D341Med (cell line): ENCODE measurements around the gene SLC25A13.

Experiments used
- DNase-seq: peaks from one replicate; pipeline ENCODE4 v3.0.0; 2012; ENCODE audit warnings: low spot score

The SLC25A13 gene

GRCh38 chr7:96202102-96202501, 119.8 kb downstream of the SLC25A13 start:
- DNase-seq = no peak

GRCh38 chr7:96200740-96201139, 121.2 kb downstream of the SLC25A13 start:
- no peak for DNase-seq

DNA sequence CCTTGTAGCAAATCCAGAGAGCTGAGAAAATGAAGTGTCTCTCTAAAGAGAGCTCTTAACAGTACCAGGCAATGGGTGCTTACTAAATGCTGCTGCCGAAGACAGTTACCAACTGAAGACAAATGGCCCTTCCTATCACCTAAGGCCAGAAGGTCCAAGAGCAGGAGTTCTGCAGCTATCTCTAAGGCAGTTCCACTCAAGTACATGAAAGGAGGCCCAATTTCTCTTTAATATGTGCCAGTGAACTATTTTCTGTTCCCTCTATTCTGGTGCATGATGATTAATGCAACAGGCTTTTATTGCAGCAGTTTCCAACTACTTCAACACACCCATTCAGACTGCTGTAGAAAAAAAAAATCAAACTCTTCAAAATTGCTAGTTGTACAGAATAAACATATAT, 122.5 kb downstream of the SLC25A13 start:
- DNase-seq = no peak

DNA sequence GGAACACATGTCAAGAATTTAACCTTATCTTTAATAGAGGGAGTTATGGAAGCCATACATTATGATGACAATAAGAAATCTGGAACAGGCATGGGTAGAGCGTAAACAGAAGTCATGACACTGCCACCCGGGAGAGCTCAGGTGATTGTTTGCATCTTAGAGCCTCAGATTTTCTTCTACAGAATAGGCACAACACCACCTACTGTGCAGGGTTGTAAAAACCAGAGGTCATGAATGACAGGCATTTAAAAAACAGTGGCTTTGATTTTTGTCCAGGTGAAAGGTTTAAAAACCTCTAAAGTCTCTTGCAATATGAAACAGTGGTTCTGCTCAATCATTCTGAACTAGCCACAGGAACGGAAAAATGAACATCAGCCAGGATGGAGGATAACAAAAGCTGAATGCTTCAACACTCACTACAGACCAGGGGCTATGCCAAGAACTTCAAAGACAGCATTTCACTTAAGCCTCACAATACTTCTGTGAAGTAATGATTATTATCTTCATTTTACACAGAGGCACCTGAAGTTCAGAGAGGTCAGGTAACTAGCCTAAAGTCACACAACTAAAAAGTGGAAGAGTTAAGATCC, 123.8 kb downstream of the SLC25A13 start:
- DNase-seq = no peak

DNA sequence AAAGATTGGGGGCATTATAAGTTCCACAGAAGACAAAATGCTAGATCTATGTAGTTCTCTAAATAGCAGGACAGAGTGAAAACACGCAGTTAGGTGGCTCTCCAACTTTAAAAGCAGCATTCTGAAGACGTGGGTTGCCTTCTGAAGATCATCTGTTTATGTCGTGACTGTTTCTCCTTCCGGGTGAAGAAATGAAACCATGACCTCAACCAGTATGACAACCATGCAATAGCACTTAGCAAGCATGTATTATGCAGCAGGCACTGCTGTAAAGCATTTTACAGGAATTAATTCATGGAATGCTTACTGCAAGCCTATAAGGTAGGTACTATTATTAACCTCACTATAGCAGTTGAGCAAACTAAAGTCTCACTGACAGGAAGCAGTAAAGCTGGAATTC, 125.2 kb downstream of the SLC25A13 start:
- no peak for DNase-seq

DNA sequence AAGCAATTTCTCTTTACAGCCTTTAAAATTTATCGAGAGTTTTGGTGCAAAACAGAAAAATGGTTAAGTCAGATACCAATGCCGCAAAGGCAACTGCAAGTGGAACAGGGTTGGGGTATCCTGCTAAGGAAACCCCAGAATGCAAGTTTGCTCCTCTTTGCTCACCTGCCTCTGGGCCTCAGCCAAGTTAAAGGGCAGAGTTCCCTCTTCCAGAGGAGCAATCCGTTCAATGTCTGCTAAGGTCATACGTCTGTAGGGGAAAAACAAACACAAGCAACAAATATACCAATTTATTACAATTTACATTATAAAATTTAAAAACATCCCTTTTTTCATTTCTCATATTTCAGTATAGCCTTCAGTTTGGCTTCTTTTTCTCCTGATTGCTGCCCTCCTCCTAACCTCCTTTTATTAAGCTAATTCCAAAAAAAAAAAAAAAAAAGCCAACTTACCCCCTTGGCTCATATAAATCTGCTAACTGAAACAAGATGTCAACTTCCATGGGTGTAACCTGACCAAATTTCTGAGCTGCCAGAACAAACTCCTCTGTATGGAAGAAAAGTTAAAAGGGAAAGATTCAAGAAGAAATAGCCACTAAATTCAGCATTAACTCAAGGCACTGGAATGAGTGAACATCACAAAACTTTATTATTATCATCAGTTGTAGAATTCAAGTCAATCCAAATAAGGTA, 132.6 kb downstream of the SLC25A13 start:
- DNase-seq = no peak

- no peak for DNase-seq
Observed at GRCh38 chr7:96188591-96188991, 133.3 kb downstream of the SLC25A13 start.

DNA sequence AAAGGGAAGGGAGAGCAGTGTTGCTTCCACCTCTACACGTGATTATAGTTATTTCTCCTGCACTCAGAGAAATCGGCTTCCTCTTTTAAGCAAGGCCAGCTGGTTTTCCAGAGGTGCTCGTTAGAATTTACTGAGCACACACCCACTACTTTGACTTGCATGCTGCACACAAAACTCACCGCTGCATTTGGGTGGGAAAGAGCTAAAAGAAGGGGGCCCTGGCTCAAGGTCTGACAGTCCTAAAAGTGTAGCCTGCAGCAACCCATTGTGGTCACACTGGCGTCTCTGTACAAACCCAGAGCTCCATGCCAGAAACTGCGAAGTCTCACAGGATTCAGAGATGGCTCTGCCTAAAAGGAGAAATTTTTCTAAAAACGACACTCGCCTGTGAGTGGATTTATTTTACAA, 133.7 kb downstream of the SLC25A13 start:
- no peak for DNase-seq

DNA sequence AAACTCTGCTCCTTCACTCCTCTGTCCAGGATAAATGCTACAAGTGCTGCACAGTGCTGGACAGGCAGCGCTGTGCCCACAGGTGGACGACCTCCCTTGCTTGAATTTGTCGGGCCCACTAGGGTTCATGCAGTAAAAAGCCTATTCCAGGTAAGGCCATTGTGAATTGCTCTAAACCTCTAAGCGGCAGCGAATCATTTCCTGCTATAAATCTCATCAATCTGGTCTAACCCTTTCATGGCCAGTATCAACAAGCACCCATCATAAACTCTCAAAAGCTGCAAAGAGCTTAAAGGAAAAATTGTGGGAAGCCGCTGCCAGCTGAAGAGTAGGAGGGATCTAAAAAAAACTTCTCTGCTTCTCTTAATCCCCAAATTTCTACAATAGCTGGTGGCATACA, 134.2 kb downstream of the SLC25A13 start:
- no peak for DNase-seq

- DNase-seq = no peak
Observed at GRCh38 chr7:96184783-96185182, 137.1 kb downstream of the SLC25A13 start.

DNA sequence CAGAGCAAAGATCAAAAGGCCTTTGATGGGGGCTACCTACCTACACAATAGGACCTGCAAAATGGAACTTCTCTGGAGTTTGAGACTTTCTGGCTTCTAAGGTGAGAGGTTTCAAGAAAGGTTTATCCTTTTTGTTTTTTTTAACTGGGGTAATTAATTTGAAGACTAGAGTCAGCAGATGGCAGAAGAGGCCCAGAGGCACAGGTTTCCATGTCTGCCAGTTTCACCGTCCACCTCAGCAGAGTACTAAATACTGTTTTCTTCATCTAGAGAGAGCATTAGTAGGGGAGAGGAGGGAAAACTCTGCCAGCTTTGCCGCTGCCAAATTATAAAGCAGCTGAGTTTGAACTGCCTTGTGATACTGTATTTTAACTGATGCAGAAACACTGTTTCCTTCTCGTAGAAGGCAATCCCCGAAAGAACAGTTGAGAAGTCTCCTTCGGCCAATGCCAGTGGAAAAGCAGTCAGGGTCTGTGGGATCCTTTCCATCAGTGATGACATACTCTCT, 138.7 kb downstream of the SLC25A13 start:
- no peak for DNase-seq

DNA sequence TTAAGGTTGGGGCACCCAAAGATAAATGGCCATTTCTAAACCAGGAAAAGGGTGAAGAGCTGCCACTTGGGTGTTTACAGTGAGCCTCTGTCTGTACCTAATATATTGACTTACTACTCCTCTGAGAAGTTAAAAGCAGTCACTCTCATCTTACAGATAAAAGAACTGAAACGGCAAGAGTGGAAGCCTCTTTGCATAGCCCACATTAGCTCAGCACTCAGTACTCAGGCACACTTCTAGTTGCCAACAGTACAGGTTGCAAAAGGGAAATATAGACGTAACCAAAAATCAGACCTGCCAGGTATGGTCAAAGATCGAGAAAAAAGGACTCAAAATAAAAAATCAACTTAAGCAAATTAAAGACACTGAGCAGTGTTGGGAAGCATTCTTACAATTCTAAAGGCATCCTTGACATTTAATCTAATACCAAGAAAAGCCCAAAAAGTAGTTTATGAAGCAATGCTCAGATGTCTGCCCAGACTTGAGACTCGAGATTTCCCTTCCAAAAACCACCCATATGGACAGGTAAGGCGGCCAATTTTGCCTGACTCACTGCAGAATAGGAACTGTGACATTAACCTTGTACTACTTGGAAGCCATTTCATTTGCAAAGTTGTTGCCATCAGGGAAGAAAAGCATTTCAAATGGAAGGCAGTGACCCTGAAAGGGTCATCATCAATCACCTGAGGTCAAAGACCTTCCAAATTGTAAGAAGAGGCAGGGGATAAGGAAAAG, 139.3 kb downstream of the SLC25A13 start:
- DNase-seq = no peak

DNA sequence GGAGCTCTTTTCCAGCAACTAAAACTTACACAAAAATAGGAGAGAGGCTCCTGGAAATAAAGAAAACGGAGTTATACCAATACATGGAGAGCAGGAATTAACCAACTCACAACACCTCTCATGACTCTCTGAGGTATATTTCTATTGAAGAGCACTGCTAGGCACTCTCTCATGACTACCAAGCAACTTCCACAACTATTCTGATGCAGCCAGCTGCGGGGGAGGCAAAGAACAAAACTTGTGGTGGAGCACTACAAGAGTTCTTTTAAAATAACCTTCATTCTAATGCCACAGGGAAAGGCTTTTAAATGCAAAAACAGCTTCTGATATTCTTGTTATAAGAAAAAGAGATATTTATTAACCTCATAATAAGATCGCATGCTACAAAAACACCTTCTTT, 140.7 kb downstream of the SLC25A13 start:
- no peak for DNase-seq

DNA sequence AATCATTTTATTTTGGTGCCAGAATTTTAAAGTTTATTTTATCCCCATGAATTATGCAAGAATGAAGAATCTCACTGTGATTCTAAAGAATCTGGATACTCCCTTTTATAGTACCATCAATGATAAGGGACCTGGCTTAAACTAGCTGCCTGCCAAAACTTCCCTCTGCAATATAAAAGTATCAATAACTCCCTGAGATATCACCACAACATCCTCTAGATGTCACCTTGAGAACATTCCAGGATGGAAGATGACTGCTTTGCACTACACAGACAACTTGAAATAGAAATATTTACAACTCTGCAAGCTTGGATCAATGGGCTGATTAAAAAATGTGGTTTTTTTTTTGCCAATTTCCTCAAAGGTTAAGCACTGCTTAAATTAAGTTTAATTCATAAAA, 142.1 kb downstream of the SLC25A13 start:
- no peak for DNase-seq

DNA sequence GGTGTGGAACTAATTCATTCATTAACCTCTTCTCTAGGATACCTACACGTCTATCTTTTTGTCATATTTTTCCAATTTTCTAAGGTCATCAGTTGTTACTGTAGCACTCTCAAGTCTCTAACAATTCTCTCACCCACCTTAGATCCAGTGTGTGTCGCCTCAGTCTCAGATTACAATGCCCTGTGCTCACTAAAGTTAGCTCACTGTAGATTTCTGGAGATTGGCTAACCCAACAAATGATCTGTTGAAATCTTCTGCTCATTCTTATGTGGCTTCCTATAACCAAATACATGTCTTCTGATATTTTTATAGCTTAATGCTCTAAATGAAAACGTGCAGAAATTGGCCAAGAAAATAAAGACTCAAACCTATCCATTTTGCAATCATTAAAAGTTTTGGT, 142.6 kb downstream of the SLC25A13 start:
- DNase-seq = no peak

GRCh38 chr7:96178581-96178980, 143.3 kb downstream of the SLC25A13 start:
- DNase-seq = no peak

GRCh38 chr7:96177353-96177752, 144.5 kb downstream of the SLC25A13 start:
- DNase-seq = no peak

GRCh38 chr7:96174812-96175211, 147.1 kb downstream of the SLC25A13 start:
- no peak for DNase-seq

DNA sequence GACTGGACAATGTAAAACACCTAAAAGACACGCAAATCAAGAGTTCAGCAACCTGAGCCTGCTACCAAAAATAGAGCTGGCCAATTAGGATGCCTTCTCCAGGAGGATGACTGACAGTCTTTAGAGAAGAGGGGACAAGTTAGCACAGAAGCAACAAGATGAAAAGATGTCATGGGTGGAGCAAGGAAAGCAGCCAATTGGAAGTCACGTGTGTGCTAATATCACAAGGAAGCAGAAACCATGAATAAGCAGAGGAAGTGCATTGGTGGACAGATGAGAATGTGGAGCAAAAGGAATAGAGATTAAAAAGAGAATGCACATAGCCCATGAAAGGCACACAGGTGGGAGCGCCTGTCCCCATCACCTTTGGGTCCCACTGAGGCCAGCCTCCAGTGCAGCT, 148.1 kb downstream of the SLC25A13 start:
- no peak for DNase-seq

DNA sequence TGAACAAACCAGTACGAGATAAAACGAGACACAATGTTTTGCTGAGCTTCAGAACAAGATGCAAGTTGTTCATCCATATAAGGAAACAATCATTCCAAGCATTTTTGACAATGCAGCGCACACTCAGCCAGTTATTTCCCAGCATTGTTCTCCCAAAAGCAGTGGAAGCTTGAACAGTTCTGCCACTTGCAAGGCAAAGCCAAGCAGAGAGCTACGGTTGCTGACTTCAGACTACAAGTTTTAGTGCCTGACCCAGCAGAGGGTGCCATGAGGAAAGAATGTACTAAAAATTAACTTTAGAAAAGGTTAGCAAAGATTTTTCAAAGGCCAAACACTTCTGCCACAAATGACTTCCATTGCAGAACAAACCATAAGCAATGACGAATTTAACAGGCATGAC, 152.5 kb downstream of the SLC25A13 start:
- DNase-seq = no peak

DNA sequence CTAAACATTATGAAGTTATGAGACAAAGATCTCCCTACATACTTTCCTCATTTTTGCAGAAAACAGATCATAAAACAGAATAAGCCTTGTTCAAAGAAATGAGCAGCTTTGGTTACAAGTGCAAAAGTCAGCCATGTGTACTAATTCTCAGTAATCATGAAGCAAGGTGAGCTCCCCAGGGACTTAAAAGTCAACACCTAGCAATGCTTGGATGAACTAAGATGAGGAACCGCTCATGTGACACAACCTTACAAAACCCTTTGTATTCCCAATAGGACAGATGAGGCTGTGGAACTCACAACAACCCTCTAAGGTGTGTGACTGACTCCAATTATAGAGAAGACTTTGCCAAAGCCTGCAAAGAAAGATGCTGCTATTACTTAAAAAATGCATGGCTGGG, 154.5 kb downstream of the SLC25A13 start:
- no peak for DNase-seq

- DNase-seq = no peak
Observed at GRCh38 chr7:96161897-96162296, 160.0 kb downstream of the SLC25A13 start.

DNA sequence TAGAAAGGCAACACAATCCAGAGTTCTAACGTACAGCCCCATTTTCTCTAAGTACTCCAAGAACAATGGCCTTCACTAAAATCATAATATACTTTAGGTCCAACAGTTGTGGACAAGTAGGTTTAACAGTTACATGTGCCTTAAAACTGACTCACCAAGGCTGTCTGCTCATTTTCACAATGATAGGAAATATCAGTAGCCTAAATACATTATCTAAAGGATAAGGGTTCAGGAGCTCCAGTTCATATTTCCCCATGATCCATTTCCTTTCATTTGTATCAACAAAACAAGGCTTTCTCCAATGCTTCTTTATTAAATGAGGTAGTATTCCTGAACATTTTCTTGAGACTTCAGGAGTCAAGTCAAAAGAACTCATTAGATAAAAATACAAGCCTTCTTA, 164.0 kb downstream of the SLC25A13 start:
- no peak for DNase-seq
